Thyroid gland (tissue), 4 donors: Measurements from ENCODE around the gene CRYGB.

Source experiments
- CTCF ChIP-seq, 6 experiments: fragments of 200-600 bp in 3 of 6; fragments of 450-650 bp in 3 of 6; sonication (generic) in 3 of 6; IDR thresholded peaks; one replicate each; pipeline ENCODE4 v1.5.1; 2016 to 2019; ENCODE audit warnings: antibody characterized with exemption in 6 of 6, mild to moderate bottlenecking in 2 of 6, inconsistent platforms in 1 of 6, moderate library complexity in 1 of 6
- POLR2A ChIP-seq, 2 donors: fragments of 450-650 bp; IDR thresholded peaks; one replicate each; pipeline ENCODE4 v1.6.1; 2017; ENCODE audit warnings: antibody characterized with exemption in 2 of 2, mild to moderate bottlenecking in 2 of 2, moderate library complexity in 1 of 2

GRCh38 chr2:208179028-208179609 is 33.2 kb upstream of the CRYGB start:
- TF ChIP-seq CTCF (IDR thresholded peaks at IDR 0.05): no peak
- TF ChIP-seq POLR2A (IDR thresholded peaks at IDR 0.05): no peak
